Ascending aorta (tissue), 2 donors: ENCODE data around the gene POM121L12. TPM values are rescaled to one million over a fixed set of nuclear protein-coding genes. Genes with fewer than 3 reads are reported as not detected.

Experiments
- DNase-seq, 2 donors: peaks; one replicate each; pipeline ENCODE4 v3.0.0-alpha.2; 2019; ENCODE audit warnings: low spot score in 2 of 2
- H3K27ac ChIP-seq, 2 donors: fragments of 200-600 bp; sonication (generic); one replicate each; pipeline ENCODE4 v1.5.1; 2016 to 2017; ENCODE audit warnings: mild to moderate bottlenecking in 1 of 2
- H3K27me3 ChIP-seq: fragments of 200-600 bp; sonication (generic); one replicate; pipeline ENCODE4 v1.5.1; 2017
- H3K36me3 ChIP-seq, 2 donors: fragments of 200-600 bp; sonication (generic); one replicate each; pipeline ENCODE4 v1.5.1; 2016
- H3K4me1 ChIP-seq, 2 donors: fragments of 200-600 bp; sonication (generic); one replicate each; pipeline ENCODE4 v1.5.1; 2016 to 2017; ENCODE audit warnings: mild to moderate bottlenecking in 1 of 2
- H3K4me3 ChIP-seq, 2 donors: fragments of 200-600 bp; sonication (generic); one replicate each; pipeline ENCODE4 v1.5.1; 2016 to 2017; ENCODE audit warnings: mild to moderate bottlenecking in 1 of 2
- H3K9me3 ChIP-seq, 2 donors: fragments of 200-600 bp; sonication (generic); one replicate each; pipeline ENCODE4 v1.5.1; 2016
- CTCF ChIP-seq, 3 experiments: fragments of 200-600 bp in 2 of 3; fragments of 450-650 bp in 1 of 3; sonication (generic) in 2 of 3; IDR thresholded peaks; one replicate each; pipeline ENCODE4 v1.5.1; 2016 to 2019; ENCODE audit warnings: antibody characterized with exemption in 3 of 3, mild to moderate bottlenecking in 1 of 3, moderate library complexity in 1 of 3
- intact Hi-C: fragments of 100-400 bp; cut with DNase I; formaldehyde crosslinking; loops from one replicate; pipeline ENCODE4 v1.15.1; 2023
- total RNA-seq: library from RNA; depleted of rRNA; stranded (reverse); fragments of >200 nt; gene quantifications from one replicate; pipeline ENCODE4 v1.1.0, GENCODE V29; 2016

Gene POM121L12
- not detected for total RNA-seq

- intact Hi-C loops: no loop called here
- Histone ChIP-seq H3K4me1 (no peaks in the 10 kb centered on the region), H3K36me3 (no peaks in the 10 kb centered on the region), H3K27me3 (no peaks in the 10 kb centered on the region), H3K4me3 (no peak within 1 kb of the TSS), H3K9me3 (no peaks in the 10 kb centered on the region), H3K27ac (no peak within 1 kb of the TSS)
- TF ChIP-seq CTCF (IDR thresholded peaks at IDR 0.05): no peak
- no peak for DNase-seq
These were observed at the start of gene POM121L12 for GRCh38 chr7:53035499-53036412. Gene POM121L12 (plus strand): TSS chr7:53035633. CDS start chr7:53035672, 39 bp downstream.

- H3K4me3 ChIP-seq: no peak overlapping the region
- intact Hi-C loops: no loop called here
- TF ChIP-seq CTCF (IDR thresholded peaks at IDR 0.05): no peak
- DNase-seq: no peak
- no peaks in the 10 kb centered on the region for H3K4me1 ChIP-seq
- no peak overlapping the region for H3K27ac ChIP-seq
- H3K36me3 ChIP-seq: no peaks in the 10 kb centered on the region
- H3K27me3 ChIP-seq: no peaks in the 10 kb centered on the region
- no peaks in the 10 kb centered on the region for H3K9me3 ChIP-seq
These were observed 43.4 kb upstream of the POM121L12 start for GRCh38 chr7:52992001-52992400.

GRCh38 chr7:52992479-52993162 is 42.8 kb upstream of the POM121L12 start:
- no peak for TF ChIP-seq CTCF (IDR thresholded peaks at IDR 0.05)
- no peaks in the 10 kb centered on the region for H3K9me3 ChIP-seq
- DNase-seq: no peak
- intact Hi-C loops: no loop called here
- no peaks in the 10 kb centered on the region for H3K36me3 ChIP-seq
- no peaks in the 10 kb centered on the region for H3K4me1 ChIP-seq
- H3K27me3 ChIP-seq: no peaks in the 10 kb centered on the region
- H3K27ac ChIP-seq: no peak overlapping the region
- H3K4me3 ChIP-seq: no peak overlapping the region

GRCh38 chr7:52995676-52996075 is 39.8 kb upstream of the POM121L12 start:
- Histone ChIP-seq H3K4me1 (no peaks in the 10 kb centered on the region), H3K9me3 (no peaks in the 10 kb centered on the region), H3K27ac (no peak overlapping the region), H3K4me3 (no peak overlapping the region), H3K27me3 (no peaks in the 10 kb centered on the region), H3K36me3 (no peaks in the 10 kb centered on the region)
- no peak for DNase-seq
- TF ChIP-seq CTCF (IDR thresholded peaks at IDR 0.05): no peak
- intact Hi-C loops: no loop called here

GRCh38 chr7:53001221-53001620 is 34.2 kb upstream of the POM121L12 start:
- H3K27me3 ChIP-seq: no peaks in the 10 kb centered on the region
- no peak overlapping the region for H3K27ac ChIP-seq
- intact Hi-C loops: no loop called here
- no peak overlapping the region for H3K4me3 ChIP-seq
- DNase-seq: no peak
- TF ChIP-seq CTCF (IDR thresholded peaks at IDR 0.05): no peak
- H3K9me3 ChIP-seq: no peaks in the 10 kb centered on the region
- H3K36me3 ChIP-seq: no peaks in the 10 kb centered on the region
- H3K4me1 ChIP-seq: no peaks in the 10 kb centered on the region
